Omental fat pad (tissue), 4 donors: ENCODE results near the gene FLNA. TPM values are rescaled to one million over a fixed set of nuclear protein-coding genes. Genes with fewer than 3 reads are reported as not detected.

ENCODE experiments used
- ATAC-seq: fragments of 150-250 bp; one replicate; pipeline ENCODE4 v1.9.1; 2016; ENCODE audit warnings: mild to moderate bottlenecking, moderate library complexity; ENCODE audit not compliant: low FRiP score
- DNase-seq: peaks from one replicate; pipeline ENCODE4 v3.0.0-alpha.2; 2019; ENCODE audit warnings: low spot score
- CTCF ChIP-seq, 3 donors: fragments of 450-650 bp; IDR thresholded peaks; one replicate each; pipeline ENCODE4 v1.5.1; 2016 to 2017; ENCODE audit warnings: antibody characterized with exemption in 3 of 3, mild to moderate bottlenecking in 3 of 3, moderate library complexity in 2 of 3
- total RNA-seq, 4 donors: library from RNA; depleted of rRNA; stranded (reverse); fragments of >200 nt; gene quantifications; one replicate each; pipeline ENCODE4 v1.1.0, GENCODE V29; 2016

FLNA gene
- total RNA-seq, 4 donors from 2014 or later, result 496 to 1,133 (median 729) TPM

- ATAC-seq (no peak), DNase-seq (no peak)
- no peak for TF ChIP-seq CTCF (IDR thresholded peaks at IDR 0.05)
Measured at GRCh38 chrX:154355776-154356140, 18.7 kb downstream of the FLNA start.

- ATAC-seq (no peak), DNase-seq (no peak)
- TF ChIP-seq CTCF (IDR thresholded peaks at IDR 0.05), result no peak
Measured at GRCh38 chrX:154355094-154355775, 19.2 kb downstream of the FLNA start.

- DNase-seq, result no peak
- no peak for TF ChIP-seq CTCF (IDR thresholded peaks at IDR 0.05)
- no peak for ATAC-seq
Measured at GRCh38 chrX:154354516-154354915, 19.9 kb downstream of the FLNA start.

- no peak for TF ChIP-seq CTCF (IDR thresholded peaks at IDR 0.05)
- DNase-seq (no peak), ATAC-seq (no peak)
Measured at GRCh38 chrX:154354013-154354412, 20.4 kb downstream of the FLNA start.

- ATAC-seq, result no peak
- no peak for TF ChIP-seq CTCF (IDR thresholded peaks at IDR 0.05)
- no peak for DNase-seq
Measured at GRCh38 chrX:154353172-154353843, 21.1 kb downstream of the FLNA start.

GRCh38 chrX:154352466-154352865 is 22.0 kb downstream of the FLNA start:
- ATAC-seq (no peak), DNase-seq (no peak)
- TF ChIP-seq CTCF (IDR thresholded peaks at IDR 0.05), result no peak

- ATAC-seq, result no peak
- no peak for DNase-seq
- no peak for TF ChIP-seq CTCF (IDR thresholded peaks at IDR 0.05)
Measured at GRCh38 chrX:154352012-154352401, 22.4 kb downstream of the FLNA start.
